Cardiac muscle cell (in vitro differentiated cells and primary cell): ENCODE data around the gene ZNF577. TPM values are rescaled to one million over a fixed set of nuclear protein-coding genes. Genes with fewer than 3 reads are reported as not detected.

ENCODE experiments used
- DNase-seq, 2 donors: peaks; one replicate each; pipeline versions ENCODE4 v3.0.0 to v3.0.0-alpha.2; 2010 to 2017; ENCODE audit warnings: low read depth in 1 of 2, low spot score in 1 of 2
- H3K27ac ChIP-seq: fragments of 200-600 bp; sonication (generic); 2 replicates; pipeline ENCODE4 v1.5.1; 2016
- H3K27me3 ChIP-seq: fragments of 200-600 bp; sonication (generic); 2 replicates; pipeline ENCODE4 v1.6.0; 2016; ENCODE audit warnings: control low read depth
- H3K36me3 ChIP-seq: fragments of 200-600 bp; sonication (generic); 2 replicates; pipeline ENCODE4 v1.5.1; 2016; ENCODE audit warnings: control low read depth
- H3K4me1 ChIP-seq: fragments of 200-600 bp; sonication (generic); 2 replicates; pipeline ENCODE4 v1.8.1; 2017; ENCODE audit warnings: low read depth, mild to moderate bottlenecking, mixed run types
- H3K4me3 ChIP-seq: fragments of 200-600 bp; sonication (generic); 2 replicates; pipeline ENCODE4 v1.5.1; 2016; ENCODE audit warnings: mild to moderate bottlenecking
- H3K9me3 ChIP-seq: fragments of 200-600 bp; sonication (generic); 2 replicates; pipeline ENCODE4 v1.5.1; 2017; ENCODE audit warnings: low read depth, mild to moderate bottlenecking, control low read depth
- CTCF ChIP-seq: IDR thresholded peaks from 2 replicates; pipeline ENCODE4 v1.5.1; 2012; ENCODE audit warnings: low read depth, mild to moderate bottlenecking, low read length
- polyA plus RNA-seq: library from polyadenylated mRNA; unstranded; fragments of >200 nt; fragmentation: Nextera tagmentation; extraction: Ambion mirVana; gene quantifications from 2 replicates; pipeline ENCODE4 v1.2.1, GENCODE V29; 2016
- total RNA-seq: library from RNA; depleted of rRNA; stranded (reverse); fragments of >200 nt; gene quantifications from 2 replicates; pipeline ENCODE4 v1.2.3, GENCODE V29; 2016

The ZNF577 gene
- total and polyA plus RNA-seq, 2 experiments from 2014 or later: 31.6 to 39.0 TPM

GRCh38 chr19:51889934-51890333 is 2.2 kb upstream of the ZNF577 start:
- peaks cover 55% of the 10 kb centered on the region for H3K36me3 ChIP-seq

DNA sequence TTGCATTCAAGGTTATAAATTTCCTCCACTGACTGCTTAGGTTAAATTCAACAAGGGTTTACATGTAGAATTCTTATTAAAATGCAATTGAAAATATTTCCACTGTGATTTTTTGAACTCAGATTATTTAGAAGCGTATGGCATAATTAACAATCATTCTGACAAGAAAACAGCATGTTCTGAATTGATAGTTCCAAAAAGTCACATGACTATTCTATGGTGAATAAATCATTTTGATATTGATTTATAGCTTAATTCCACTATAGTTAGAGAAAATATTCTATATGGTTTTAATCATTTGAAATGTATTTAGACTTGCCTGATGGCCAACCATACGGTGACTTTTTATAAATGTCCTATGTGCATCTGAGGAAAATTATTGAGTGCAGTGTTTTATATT is 3.0 kb downstream of the ZNF577 start:
- peaks cover 16% of the 10 kb centered on the region for H3K36me3 ChIP-seq
- H3K27ac ChIP-seq: no peak overlapping the region
- no peaks in the 10 kb centered on the region for H3K9me3 ChIP-seq
- no peak for TF ChIP-seq CTCF
- no peak overlapping the region for H3K4me3 ChIP-seq
- peaks cover 4% of the 10 kb centered on the region for H3K4me1 ChIP-seq
- DNase-seq: no peak
- H3K27me3 ChIP-seq: no peaks in the 10 kb centered on the region

More at GRCh38 chr19:51889934-51890333, 2.2 kb upstream of the ZNF577 start:
- no peak overlapping the region for H3K4me3 ChIP-seq
- TF ChIP-seq CTCF: no peak
- H3K4me1 ChIP-seq: peaks cover 4% of the 10 kb centered on the region
- H3K27me3 ChIP-seq: no peaks in the 10 kb centered on the region
- H3K27ac ChIP-seq: no peak overlapping the region
- DNase-seq: no peak
- peaks cover 11% of the 10 kb centered on the region for H3K9me3 ChIP-seq

DNA sequence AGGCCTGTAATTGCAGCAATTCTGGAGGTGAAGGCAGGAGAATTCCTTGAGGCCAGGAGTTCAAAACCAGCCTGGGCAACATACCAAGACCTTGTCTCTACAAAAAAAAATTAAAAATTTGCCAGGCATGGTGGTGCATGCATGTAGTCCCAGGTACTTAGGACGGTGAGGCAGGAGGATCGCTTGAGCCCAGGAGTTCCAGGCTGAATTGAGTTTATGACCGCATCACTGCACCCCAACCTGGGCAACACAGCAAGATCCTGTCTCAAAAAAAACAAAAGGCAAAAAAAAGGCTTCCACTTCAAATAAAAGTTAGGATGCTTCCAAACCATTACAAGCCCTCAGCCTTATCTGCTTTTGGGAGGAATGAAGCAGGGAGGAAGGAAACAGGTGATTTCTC is 5.2 kb downstream of the ZNF577 start:
- TF ChIP-seq CTCF: no peak
- DNase-seq: no peak
- Histone ChIP-seq H3K4me1 (peaks cover 4% of the 10 kb centered on the region), H3K27me3 (no peaks in the 10 kb centered on the region), H3K4me3 (no peak overlapping the region), H3K27ac (no peak overlapping the region), H3K36me3 (peaks cover 23% of the 10 kb centered on the region), H3K9me3 (no peaks in the 10 kb centered on the region)

- H3K9me3 ChIP-seq: peaks cover 4% of the 10 kb centered on the region
- H3K27me3 ChIP-seq: no peaks in the 10 kb centered on the region
- no peak for TF ChIP-seq CTCF
- DNase-seq: no peak
- no peak overlapping the region for H3K4me3 ChIP-seq
- H3K4me1 ChIP-seq: no peaks in the 10 kb centered on the region
- no peak overlapping the region for H3K27ac ChIP-seq
- peaks cover 32% of the 10 kb centered on the region for H3K36me3 ChIP-seq
Observed at GRCh38 chr19:51873097-51873496, 14.7 kb downstream of the ZNF577 start.

- DNase-seq: no peak
- peaks cover 5% of the 10 kb centered on the region for H3K9me3 ChIP-seq
- H3K4me3 ChIP-seq: no peak overlapping the region
- H3K4me1 ChIP-seq: no peaks in the 10 kb centered on the region
- TF ChIP-seq CTCF: no peak
- no peak overlapping the region for H3K27ac ChIP-seq
- no peaks in the 10 kb centered on the region for H3K36me3 ChIP-seq
- H3K27me3 ChIP-seq: no peaks in the 10 kb centered on the region
Observed at GRCh38 chr19:51861870-51862622, 25.7 kb downstream of the ZNF577 start.
